ENCODE measurements around the gene SKI. TPM values are rescaled to one million over a fixed set of nuclear protein-coding genes. Genes with fewer than 3 reads are reported as not detected.

The SKI gene
- polyA plus RNA-seq, 3 donors: 0.20 to 6.6 (median 0.25) TPM

DNA sequence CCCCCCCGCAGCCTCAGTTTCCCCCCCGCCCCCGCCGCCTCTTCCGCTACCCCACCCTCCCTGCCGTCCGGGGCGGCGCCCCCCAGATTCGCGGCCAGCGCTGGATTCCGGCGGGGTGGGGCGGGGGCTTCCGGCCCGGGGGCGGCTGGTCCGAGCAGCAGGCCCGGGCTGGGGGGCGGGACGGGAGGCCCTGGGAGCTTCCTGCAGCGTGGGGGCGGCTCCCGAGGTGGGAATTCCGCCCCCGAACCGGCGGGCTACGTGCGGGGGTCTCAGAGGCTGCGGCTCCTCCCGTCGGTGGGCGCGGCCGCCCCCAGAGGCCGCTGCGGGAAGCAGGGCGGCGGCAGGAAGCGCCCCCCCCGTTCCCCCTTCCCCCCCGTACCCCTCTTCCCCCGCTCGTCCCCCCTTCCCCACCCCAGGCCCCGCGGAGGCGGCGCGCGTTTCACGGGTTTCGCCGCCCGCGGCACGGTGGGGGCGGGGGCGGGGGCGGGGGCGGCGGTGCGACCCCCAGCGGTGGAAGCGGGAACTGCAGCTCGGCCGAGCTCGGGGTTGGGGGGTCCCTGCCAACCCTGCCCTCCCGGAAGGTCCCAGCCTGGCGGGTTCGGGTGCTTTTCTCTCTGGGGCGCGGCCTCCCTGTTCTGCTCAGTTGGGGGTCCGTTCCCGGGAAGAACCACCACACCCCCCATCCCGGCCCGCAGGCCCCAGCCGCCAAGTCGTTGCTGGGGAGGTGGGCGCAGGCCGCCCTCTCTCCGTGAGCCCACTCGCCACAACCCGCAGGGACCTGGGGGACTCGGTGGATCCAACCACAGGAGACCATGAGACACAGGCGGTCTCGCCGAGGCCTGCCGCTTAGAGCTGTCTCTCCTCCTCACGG is 86.9 kb downstream of the SKI start:
- intact Hi-C loops (cut with micrococcal nuclease): loop anchor here (5.0 to 10.0 kb wide), 2 partner anchors 118 to 120 kb away; partner anchors contain the start of gene FAAP20 (in 1 of the 2)
- Mint-ChIP-seq H3K4me1 (peaks cover 4% of the 10 kb centered on the region), H3K27me3 (ENCODE audit: low read depth in 3 of 3) (peaks cover 12 to 56% (median 25%) of the 10 kb centered on the region in 3 donors), H3K36me3 (peaks cover 3% of the 10 kb centered on the region in 2 donors), H3K4me3 (peak overlapping the region in 1 of 2 donors; percentile 35), H3K27ac (peak overlapping the region in 1 of 7 donors; percentile 11), H3K9me3 (no peaks in the 10 kb centered on the region)
- Histone ChIP-seq H3K79me2 (ENCODE audit: insufficient read depth, low read length) (no peaks in the 10 kb centered on the region), H3K4me1 (ENCODE audit: control insufficient read depth in 1 of 2, insufficient read depth in 2 of 2, low read length in 2 of 2) (peaks cover 15 to 23% of the 10 kb centered on the region in 2 donors), H3K27ac (ENCODE audit: low read depth in 1 of 2, low read length in 2 of 2) (no peak overlapping the region), H3K4me2 (replicated peaks; ENCODE audit: extremely low read depth, low read length, poor library complexity, severe bottlenecking) (peak overlapping the region; percentile 54), H3K36me3 (replicated peaks in 1 of 2; ENCODE audit: control insufficient read depth in 1 of 2, insufficient read depth in 2 of 2, low read length in 2 of 2) (peaks cover 0 to 5% of the 10 kb centered on the region in 2 donors), H3K27me3 (ENCODE audit: control insufficient read depth in 2 of 2, insufficient read depth in 2 of 2, low read length in 2 of 2) (peaks cover 5 to 43% of the 10 kb centered on the region in 2 donors), H4K20me1 (ENCODE audit: insufficient read depth, low read length) (peaks cover 25% of the 10 kb centered on the region), H3K4me3 (replicated peaks in 1 of 3; ENCODE audit: low read depth in 2 of 3, low read length in 3 of 3) (peak overlapping the region in 1 of 3 experiments; percentile 37), H3K9me3 (replicated peaks in 1 of 2; ENCODE audit: control insufficient read depth in 1 of 2, insufficient read depth in 1 of 2, low read length in 2 of 2) (no peaks in the 10 kb centered on the region), H3K9ac (ENCODE audit: insufficient read depth, low read length, poor library complexity, severe bottlenecking) (peak overlapping the region; percentile 21), H2AFZ (ENCODE audit: insufficient read depth, low read depth, low read length, poor library complexity, severe bottlenecking) (no peak overlapping the region)
- 3% methylated on average over 41 of the region's 91 CpGs for WGBS (ENCODE audit: insufficient coverage)
- peak in 1 of 3 donors; percentile 33 for DNase-seq
- TF ChIP-seq CTCF (IDR thresholded peaks at IDR 0.05): peak; percentile 99

GRCh38 chr1:2315674-2316450 is 87.7 kb downstream of the SKI start:
- Mint-ChIP-seq H3K27ac (peak overlapping the region in 3 of 7 donors; percentile 22 to 75 (median 40)), H3K4me3 (peak overlapping the region in 1 of 2 donors; percentile 35), H3K4me1 (peaks cover 4% of the 10 kb centered on the region), H3K9me3 (no peaks in the 10 kb centered on the region), H3K27me3 (ENCODE audit: low read depth in 3 of 3) (peaks cover 12 to 55% (median 27%) of the 10 kb centered on the region in 3 donors), H3K36me3 (no peaks in the 10 kb centered on the region)
- Histone ChIP-seq H3K36me3 (replicated peaks in 1 of 2; ENCODE audit: control insufficient read depth in 1 of 2, insufficient read depth in 2 of 2, low read length in 2 of 2) (no peaks in the 10 kb centered on the region), H3K4me3 (replicated peaks in 1 of 3; ENCODE audit: low read depth in 2 of 3, low read length in 3 of 3) (no peak overlapping the region), H4K20me1 (ENCODE audit: insufficient read depth, low read length) (peaks cover 17% of the 10 kb centered on the region), H3K4me1 (ENCODE audit: control insufficient read depth in 1 of 2, insufficient read depth in 2 of 2, low read length in 2 of 2) (peaks cover 15 to 23% of the 10 kb centered on the region in 2 donors), H3K9ac (ENCODE audit: insufficient read depth, low read length, poor library complexity, severe bottlenecking) (no peak overlapping the region), H3K4me2 (replicated peaks; ENCODE audit: extremely low read depth, low read length, poor library complexity, severe bottlenecking) (peak overlapping the region; percentile 54), H3K27ac (ENCODE audit: low read depth in 1 of 2, low read length in 2 of 2) (no peak overlapping the region), H3K27me3 (ENCODE audit: control insufficient read depth in 2 of 2, insufficient read depth in 2 of 2, low read length in 2 of 2) (peaks cover 5 to 43% of the 10 kb centered on the region in 2 donors), H3K9me3 (replicated peaks in 1 of 2; ENCODE audit: control insufficient read depth in 1 of 2, insufficient read depth in 1 of 2, low read length in 2 of 2) (no peaks in the 10 kb centered on the region), H2AFZ (ENCODE audit: insufficient read depth, low read depth, low read length, poor library complexity, severe bottlenecking) (no peak overlapping the region), H3K79me2 (ENCODE audit: insufficient read depth, low read length) (no peaks in the 10 kb centered on the region)
- intact Hi-C loops (cut with micrococcal nuclease): loop anchor here in 1 of 2 donors (2.0 to 10.0 kb wide), 2 partner anchors 55 to 121 kb away; partner anchors contain the start of gene FAAP20
- WGBS (ENCODE audit: insufficient coverage): 66% methylated on average over 13 of the region's 21 CpGs
- no peak for TF ChIP-seq CTCF (IDR thresholded peaks at IDR 0.05)
- DNase-seq: no peak

All from CD14-positive monocyte (primary cell).